KBM-7 (cell line): Measurements from ENCODE around the gene GDNF.
"Not testable (repeated sequence)": the region's sequence is repeated elsewhere in the genome, so short reads cannot be mapped to it uniquely, and the experiment has no call there.

Experiments used
- DNase-seq: peaks from one replicate; pipeline ENCODE4 v3.0.0-alpha.2; 2015
- in situ Hi-C: fragments of 300-500 bp; cut with MboI; formaldehyde crosslinking; loops from 2 replicates; pipeline ENCODE4 v1.14.3; 2020; ENCODE audit warnings: low sequenced_read_pairs, low pct_unique_long_range_greater_than_20kb, mixed read lengths

GDNF gene, protein sequence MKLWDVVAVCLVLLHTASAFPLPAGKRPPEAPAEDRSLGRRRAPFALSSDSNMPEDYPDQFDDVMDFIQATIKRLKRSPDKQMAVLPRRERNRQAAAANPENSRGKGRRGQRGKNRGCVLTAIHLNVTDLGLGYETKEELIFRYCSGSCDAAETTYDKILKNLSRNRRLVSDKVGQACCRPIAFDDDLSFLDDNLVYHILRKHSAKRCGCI

DNA sequence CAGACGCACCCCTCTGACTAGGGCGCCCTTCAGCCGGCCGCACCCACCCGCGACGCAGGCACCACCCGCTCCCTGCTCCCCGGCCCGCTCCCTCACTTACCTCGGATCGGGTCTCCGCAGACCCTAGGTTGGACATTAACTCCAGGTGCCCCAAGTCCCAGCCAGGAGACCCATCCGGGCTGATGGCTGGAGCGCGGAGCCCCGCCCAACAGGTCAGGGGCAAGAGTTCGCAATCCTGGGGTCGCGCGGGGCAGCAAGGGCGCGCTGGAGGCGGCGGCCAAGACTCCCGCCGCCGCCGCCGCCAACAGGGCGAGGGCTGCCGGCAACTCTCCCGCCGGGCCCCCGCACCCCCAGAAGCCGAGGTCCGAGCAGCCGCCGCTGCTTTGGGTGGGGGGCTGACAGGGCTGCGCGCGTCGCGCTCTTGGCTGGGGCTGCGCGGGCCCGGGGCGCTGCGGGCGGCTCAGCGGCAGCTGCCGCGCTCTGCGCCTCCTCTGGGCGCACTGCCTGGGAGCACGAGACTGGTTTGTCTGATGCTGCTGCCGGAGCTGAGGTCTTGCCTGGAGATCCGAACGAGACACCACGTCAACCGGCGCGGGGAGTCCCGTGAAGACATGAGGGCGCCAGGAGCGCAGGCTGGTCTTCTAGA lies at the start of gene GDNF:
TSS of gene GDNF (minus strand) at position 635 of the 646 bp plus-strand sequence. CDS start 5,245 bp downstream, outside the sequence.
- in situ Hi-C loops = no loop called here
- no peak for DNase-seq

DNA sequence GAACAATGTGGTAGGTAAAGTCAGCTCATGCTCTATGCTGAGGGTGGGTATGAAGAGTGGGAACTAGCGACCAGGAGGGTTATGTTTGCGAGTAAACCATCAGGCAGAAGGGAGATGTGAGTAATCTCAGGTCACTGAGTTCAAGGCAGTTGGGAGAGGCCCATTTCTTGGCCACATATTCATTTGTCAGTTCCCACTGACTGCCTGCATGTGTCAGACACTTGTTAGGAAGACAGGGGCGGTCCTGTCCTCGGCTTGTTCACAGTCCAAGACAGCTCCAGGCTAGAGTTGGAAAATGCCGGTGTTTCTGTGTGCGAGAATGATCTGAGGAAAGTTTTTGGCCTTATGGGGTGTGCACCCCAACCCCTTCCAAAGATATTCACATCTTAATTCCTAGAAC lies 48.6 kb upstream of the GDNF start:
- no peak for DNase-seq
- in situ Hi-C loops = no loop called here

DNA sequence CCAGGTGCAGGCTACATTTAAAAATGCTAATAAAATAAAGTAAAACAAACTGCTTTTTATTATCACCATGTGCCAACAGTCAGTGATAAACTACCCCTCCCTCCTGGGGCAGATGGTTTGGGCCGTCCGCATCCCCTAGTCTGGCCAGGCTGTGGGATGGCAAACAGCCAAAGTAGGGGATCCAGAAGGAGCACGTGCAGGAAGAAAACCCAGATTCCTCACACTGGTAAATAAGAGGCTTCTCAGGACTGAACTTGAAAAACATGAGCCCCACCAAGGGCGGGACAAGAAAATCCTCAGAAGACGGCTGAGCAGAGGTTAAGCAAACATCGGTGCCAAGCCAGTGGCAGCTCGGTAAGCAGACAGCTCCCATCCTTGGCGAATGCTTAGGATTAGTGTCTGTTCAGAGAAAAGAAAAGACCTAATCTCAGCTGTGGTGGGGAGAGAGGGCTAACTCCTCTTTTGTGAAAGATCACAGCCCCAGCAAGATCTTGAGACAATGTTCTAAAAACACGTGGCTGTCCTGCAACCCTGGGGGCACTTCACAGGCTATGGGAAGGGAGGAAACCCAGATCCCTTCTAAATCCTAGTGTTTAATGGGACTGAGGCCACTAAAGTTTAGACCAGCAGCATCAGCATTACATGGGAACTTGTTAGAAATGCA lies 46.5 kb upstream of the GDNF start:
- in situ Hi-C loops = no loop called here
- DNase-seq = no peak

DNA sequence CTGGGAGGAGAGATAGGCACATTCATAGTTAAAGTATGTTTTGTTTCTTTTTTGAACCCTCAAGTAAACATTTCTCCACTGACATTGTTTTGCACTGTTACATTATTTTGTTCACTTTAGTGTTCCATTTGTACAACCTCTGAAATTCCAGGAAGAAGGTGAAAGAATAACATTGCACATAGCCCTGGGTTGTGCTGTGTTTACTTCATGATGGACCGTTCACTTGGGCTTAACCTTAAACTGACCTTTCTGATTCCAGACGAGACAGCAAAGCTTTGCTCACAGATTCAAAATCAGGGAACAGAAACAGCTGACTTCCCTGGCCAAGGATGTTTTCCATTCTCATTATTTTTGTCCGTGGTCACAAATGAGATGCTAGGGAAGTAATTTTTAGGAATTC lies 42.8 kb upstream of the GDNF start:
- in situ Hi-C loops = no loop called here
- DNase-seq = no peak

DNA sequence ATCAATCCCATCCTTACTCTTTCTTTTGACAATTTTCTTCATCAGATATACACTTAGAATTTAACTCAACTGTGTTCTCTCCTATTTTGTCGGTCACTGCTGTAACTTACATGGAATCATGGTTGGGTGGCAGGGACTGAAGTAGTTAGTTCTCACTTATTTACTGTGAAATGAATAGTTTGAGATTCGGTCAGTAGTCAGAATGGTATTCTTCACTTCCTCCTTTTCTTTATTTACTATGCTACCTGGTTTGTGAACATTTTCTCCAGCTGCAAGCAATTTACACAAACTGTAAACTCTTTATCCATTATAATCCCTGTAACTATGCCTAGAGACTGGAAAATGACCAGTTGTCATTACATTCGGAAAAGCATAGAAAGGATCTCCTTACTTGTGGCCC lies 41.5 kb upstream of the GDNF start:
- no peak for DNase-seq
- in situ Hi-C loops = no loop called here

DNA sequence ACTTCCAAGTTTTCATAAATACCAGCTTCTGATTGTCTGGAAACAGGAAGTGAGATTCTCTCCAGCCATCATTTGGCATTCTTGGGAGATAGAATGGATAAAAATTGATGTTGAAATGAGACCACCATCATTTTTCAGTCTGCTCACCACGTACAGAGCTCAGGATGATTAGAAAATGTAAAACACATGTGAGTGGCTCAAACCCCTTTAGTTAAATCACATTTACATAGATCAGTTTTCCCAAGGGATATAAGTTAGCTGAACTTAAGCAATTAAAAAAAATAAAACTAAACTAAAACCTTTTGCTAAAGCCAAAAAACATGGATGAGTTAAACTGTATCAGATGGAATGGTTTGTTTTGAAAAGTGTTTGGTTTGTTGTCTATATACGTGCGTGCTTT lies 37.1 kb upstream of the GDNF start:
- in situ Hi-C loops = no loop called here
- no peak for DNase-seq

DNA sequence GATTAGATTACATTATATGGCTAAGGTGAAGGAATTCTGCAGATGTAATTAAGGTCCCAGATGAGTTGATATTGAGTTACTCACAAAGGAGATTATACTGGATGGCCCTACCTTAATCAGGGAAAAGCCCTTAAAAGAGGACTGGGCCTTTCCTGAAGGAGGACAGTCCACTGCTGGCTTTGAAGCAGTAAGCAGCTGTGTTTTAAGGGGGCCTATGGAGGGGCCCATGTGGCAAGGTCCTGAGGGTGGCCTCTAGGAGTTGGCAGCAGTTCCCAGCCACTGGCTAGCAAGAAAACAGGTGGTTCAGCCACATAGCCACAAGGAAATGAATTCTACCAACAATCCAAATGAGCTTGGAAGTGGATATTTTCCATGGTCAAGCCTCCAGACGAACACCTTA lies 36.4 kb upstream of the GDNF start:
- in situ Hi-C loops = no loop called here
- no peak for DNase-seq

DNA sequence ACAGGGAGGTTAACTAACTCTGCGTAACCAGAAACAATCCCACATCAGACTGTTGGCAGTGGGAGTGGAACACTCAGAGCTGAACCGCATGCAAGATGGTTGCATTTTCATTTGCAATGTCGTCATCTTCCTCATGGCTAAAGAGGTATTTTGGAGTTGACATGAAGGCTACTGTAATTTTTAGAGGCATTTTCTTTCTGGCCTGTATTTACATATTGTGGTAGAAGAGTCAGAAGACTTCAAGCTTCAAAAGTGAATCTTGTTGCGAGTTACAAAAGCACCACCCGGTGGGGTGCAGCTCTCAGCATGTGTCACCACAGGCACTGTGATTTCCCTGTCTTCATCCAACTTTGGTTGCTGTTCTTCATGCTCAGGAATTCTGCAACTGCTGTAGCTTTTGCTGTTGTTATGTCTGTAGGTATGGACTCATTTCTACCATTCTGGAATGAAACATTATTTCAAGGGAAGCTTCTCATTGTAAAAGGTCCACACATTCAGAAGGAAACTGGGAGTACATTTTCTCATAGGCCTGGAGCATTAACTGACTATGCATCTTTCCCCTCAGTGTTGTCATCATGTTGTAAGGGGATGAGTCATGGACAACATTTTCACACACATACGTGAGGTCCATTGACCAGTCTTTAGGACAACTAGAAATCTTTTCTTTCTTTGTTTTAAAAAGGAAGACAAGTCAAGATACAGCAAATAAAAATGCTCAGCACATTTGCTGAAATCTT lies 35.4 kb upstream of the GDNF start:
- in situ Hi-C loops = no loop called here
- DNase-seq = no peak

DNA sequence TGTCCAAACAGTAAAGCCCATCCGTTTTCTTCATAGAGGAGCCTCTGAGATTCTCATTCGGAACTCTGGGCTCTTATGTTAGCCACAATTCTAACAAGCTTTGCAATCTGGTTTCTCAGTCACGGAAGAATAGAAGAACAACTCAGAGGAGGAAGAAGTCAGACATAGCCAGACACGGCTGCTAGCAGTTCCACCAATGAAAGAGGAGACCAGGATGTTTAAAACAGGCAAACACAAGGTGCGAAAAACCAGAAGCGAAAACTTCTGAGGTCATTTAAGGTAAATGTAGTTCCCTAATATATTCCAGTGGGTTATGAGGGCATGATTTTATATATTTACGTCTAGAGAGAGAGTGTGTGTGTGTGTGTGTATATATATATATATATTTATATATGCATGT lies 34.1 kb upstream of the GDNF start:
- DNase-seq = no peak
- in situ Hi-C loops = no loop called here

DNA sequence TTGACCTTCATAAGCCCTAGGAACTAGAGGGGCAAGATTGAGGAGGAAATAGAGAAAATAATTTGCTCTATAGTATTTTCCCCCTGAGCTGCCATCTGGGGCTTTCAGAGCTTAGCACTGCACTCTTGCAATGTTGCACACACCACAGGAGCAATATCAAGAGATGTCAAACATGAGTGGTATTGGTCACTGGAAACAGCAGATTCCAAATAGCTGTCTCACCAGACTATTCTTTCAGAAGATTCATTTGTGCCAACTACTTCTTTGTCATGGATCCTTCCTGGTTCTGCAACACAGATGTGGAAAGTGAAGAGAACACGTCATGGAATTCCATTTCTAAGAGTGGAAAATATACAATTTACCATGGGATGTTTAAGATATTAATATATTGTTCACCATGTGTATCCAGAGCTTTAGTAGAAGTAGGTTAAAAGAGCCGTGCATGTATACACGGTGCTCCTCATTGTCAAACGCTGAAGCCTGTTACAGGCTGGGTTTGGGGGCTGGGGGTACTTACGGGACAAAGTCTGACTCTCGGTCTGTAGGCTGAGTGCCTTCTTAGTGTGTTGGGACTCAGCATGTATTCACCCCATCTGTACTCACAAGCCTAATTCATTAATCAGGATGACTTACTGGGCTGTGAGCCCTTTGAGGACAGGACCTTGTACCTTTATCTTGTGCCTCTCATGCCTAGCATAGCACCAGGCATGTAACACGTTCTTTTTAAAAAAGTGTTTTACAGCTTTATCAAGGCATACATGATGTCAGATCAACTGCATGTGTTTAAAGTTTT lies 31.4 kb upstream of the GDNF start:
- DNase-seq = no peak
- in situ Hi-C loops = no loop called here

DNA sequence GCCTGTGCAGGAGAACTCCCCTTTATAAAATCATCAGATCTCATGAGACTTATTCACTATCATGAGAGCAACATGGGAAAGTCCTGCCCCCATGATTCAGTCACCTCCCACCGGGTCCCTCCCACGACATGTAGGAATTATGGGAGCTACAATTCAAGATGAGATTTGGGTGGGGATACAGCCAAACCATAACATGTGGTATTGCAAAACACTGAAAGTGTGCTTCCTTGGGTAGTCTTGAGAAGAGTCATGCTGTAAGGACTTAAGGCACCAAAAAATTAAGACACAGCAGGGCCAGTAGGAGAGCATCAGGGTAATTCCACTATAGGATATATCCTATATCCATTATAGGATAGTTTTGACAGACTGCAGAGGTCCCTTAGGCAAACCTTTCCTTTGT lies 29.4 kb upstream of the GDNF start:
- no peak for DNase-seq
- in situ Hi-C loops = no loop called here

DNA sequence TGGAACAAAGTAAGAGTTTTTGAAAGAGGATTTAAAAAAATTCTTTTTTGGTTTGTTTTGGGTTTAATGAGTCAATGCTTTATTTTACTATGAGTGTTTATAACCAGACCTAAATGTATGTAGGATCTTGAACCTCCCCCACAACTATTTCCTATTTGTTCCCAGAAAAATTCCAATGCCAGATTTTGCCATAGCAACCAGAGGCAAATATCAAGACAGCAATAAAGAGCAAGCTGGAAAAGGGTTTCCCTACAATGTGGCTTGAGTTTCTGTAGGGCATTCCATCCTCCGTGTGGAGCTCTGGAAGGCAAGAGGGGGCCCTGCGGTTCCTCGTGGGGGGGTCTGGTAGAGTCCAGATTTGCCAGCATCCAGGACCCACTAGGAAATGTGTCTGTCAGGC lies 27.8 kb upstream of the GDNF start:
- DNase-seq = no peak
- in situ Hi-C loops = no loop called here

DNA sequence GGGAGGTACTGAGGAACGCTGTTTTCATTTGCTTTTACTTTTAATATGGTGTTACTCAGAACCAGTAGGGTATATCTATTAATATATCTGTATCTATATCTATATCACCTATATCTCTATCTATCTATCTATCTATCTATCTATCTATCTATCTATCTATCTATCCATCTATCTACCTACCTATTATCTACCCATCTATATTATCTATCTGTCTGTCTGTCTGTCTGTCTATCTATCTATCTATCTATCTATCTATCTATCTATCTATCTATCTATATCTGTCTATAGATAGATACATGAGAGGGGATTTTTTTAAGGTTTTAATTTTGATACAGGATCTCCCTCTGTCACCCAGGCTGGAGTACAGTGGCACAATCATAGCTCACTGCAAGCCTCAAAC lies 23.1 kb upstream of the GDNF start:
- DNase-seq, in situ Hi-C loops: not testable (repeated sequence)

DNA sequence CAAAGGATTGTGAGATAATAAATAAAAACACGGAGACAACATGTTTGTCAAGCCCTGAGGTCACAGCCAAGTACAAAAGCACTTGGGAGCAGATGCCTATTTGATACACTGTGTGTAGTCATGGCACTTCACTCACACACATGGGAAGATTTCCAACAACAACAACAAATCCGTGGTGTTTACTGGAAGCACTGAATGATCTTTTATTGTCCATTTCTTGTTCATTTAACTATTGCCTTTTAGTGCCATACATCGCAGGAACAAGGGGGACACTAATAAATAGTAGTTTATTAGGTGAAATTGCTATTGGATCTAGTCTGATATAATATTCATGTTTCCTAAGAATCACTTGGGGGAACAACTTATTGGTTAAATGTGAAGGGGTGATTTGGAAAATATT lies 20.4 kb upstream of the GDNF start:
- DNase-seq = no peak
- in situ Hi-C loops = no loop called here

DNA sequence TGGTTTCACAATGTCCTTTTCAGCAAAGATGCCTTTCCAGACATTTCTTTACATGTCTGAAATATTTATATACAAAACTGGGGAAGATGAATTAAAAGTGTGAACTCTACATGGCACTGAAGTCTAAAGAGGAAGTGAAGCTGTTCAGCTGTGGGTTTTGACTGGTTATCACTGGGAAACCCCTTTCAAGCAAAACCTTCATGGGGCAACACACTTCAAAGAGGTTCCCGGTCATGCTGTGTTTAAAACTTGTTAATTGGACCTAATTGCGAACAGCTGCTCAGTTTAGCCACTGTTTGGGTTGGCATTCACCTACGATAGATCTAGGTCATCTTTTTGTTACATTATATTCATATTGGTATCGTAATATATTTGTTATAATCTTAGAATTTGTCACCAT lies 20.0 kb upstream of the GDNF start:
- peak; percentile 18 for DNase-seq
- in situ Hi-C loops = no loop called here

DNA sequence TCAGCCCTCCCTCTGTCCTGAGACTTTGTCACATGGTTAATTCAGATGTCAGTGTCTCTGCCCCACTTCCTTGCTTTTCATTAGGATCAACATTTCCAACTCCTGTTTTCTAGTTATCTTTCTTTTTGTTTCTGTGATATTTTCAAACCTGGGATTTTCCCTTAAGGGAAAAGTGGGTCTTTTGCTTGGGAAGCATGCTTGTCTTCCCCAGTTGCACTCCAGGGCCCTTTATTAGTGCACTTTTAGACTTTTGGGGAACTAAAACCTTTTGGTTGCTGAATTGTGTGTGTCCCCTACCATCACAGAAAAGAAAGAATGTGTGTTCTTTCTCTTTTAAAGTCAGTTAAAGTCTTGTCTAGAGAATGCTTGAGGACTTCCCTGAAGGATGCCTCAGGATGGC lies 18.4 kb upstream of the GDNF start:
- in situ Hi-C loops = no loop called here
- no peak for DNase-seq

DNA sequence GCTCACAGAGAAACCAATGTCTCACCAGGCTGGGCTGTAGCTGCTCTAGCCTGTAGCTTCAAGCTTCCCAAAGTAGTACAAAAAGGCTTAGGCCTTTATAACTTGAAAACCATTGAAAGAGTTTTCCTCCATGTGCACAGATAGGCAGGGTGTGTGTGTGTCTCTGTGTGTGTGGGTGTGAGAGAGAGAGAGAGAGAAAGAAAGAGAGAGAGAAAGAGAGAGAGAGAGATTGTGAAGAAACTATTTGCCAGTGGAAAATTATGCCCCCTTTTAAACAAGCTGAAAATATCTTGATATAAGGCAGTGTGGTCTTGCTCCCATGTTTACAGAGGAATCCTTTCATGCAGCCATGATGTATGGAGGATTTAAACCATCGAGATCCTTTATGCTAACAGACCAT lies 17.9 kb upstream of the GDNF start:
- DNase-seq = no peak
- in situ Hi-C loops = no loop called here

DNA sequence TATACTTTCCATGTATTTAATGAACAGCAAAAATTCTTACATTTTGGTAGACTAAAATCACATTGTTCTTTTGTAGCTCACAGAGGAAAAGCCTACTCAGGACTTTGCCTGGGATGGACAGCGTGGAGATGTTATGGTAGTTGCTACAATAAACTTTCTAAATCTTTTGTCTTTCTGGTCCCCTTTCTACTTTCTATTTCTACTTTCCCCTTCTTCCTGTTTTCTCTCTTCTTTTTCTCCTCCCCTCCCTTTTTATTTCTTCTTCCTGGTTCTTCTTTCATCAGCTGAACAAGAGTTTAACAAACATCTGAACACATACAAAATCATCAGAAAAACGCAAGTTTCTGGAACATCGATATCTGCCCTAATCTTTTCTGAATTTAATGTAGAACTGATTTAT lies 15.6 kb upstream of the GDNF start:
- no peak for DNase-seq
- in situ Hi-C loops = no loop called here

DNA sequence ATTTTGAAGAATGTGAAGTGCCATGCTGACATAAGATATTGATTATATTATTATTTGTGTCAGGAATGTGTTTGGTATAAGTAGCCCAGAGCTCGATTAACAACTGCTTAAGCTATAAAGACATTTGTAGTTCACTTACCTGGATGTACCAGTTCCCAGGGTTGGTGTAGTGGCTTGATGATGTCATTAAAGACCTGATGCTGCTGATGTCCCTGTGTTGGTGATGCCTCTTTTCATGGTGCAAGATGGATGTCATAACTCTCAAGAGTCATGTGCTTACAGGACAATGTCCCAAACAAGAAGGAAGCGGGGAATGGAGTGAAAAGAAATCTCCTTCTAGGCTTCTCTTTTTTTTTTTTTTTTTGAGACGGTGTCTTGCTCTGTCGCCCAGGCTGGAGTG lies 11.5 kb upstream of the GDNF start:
- in situ Hi-C loops = no loop called here
- DNase-seq = no peak
